Measurements from ENCODE around the gene WDR88. TPM values are rescaled to one million over a fixed set of nuclear protein-coding genes. Genes with fewer than 3 reads are reported as not detected.

The WDR88 gene
- total RNA-seq, 1 donor from 2014 or later: not detected

DNA sequence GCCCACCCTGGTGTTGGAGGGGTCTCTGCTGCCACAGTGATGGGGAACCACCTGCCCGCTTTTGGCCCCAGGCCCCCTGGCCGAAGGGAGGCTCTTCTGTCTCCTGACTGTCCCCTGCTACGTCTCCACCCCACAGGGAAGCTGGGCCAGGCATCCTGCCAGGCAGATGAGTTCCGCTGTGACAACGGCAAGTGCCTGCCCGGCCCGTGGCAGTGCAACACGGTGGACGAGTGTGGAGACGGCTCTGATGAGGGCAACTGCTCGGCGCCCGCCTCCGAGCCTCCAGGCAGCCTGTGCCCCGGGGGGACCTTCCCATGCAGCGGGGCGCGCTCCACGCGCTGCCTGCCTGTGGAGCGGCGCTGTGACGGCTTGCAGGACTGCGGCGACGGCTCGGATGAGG lies 73.2 kb downstream of the WDR88 start:
- ATAC-seq: no peak
- TF ChIP-seq, protein P1, sequence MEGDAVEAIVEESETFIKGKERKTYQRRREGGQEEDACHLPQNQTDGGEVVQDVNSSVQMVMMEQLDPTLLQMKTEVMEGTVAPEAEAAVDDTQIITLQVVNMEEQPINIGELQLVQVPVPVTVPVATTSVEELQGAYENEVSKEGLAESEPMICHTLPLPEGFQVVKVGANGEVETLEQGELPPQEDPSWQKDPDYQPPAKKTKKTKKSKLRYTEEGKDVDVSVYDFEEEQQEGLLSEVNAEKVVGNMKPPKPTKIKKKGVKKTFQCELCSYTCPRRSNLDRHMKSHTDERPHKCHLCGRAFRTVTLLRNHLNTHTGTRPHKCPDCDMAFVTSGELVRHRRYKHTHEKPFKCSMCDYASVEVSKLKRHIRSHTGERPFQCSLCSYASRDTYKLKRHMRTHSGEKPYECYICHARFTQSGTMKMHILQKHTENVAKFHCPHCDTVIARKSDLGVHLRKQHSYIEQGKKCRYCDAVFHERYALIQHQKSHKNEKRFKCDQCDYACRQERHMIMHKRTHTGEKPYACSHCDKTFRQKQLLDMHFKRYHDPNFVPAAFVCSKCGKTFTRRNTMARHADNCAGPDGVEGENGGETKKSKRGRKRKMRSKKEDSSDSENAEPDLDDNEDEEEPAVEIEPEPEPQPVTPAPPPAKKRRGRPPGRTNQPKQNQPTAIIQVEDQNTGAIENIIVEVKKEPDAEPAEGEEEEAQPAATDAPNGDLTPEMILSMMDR (IDR thresholded peaks at IDR 0.05): no peak
- Histone ChIP-seq H3K27ac (no peak overlapping the region), H3K4me1 (no peaks in the 10 kb centered on the region), H3K4me3 (no peak overlapping the region), H3K27me3 (ENCODE audit: low read depth) (no peaks in the 10 kb centered on the region), H3K36me3 (peaks cover 4% of the 10 kb centered on the region), H3K9me3 (no peaks in the 10 kb centered on the region)
- intact Hi-C loops (cut with DNase I): no loop called here
- no peak for DNase-seq

DNA sequence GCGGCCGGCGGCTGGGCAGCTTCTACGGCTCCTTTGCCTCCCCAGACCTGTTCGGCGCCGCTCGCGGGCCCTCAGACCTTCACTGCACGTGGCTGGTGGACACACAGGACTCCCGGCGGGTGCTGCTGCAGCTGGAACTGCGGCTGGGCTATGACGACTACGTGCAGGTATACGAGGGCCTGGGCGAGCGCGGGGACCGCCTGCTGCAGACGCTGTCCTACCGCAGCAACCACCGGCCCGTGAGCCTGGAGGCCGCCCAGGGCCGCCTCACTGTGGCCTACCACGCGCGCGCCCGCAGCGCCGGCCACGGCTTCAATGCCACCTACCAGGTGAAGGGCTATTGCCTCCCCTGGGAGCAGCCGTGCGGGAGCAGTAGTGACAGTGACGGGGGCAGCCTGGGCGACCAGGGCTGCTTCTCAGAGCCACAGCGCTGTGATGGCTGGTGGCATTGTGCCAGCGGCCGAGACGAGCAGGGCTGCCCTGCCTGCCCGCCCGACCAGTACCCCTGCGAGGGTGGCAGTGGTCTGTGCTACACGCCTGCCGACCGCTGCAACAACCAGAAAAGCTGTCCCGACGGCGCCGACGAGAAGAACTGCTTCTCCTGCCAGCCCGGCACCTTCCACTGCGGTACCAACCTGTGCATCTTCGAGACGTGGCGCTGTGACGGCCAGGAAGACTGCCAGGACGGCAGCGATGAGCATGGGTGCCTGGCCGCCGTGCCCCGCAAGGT lies 73.8 kb downstream of the WDR88 start:
- Histone ChIP-seq H3K27me3 (ENCODE audit: low read depth) (no peaks in the 10 kb centered on the region), H3K27ac (no peak overlapping the region), H3K9me3 (no peaks in the 10 kb centered on the region), H3K36me3 (peaks cover 4% of the 10 kb centered on the region), H3K4me1 (no peaks in the 10 kb centered on the region), H3K4me3 (no peak overlapping the region)
- TF ChIP-seq, protein P1 (IDR thresholded peaks at IDR 0.05): no peak
- intact Hi-C loops (cut with DNase I): no loop called here
- DNase-seq: no peak
- ATAC-seq: no peak

DNA sequence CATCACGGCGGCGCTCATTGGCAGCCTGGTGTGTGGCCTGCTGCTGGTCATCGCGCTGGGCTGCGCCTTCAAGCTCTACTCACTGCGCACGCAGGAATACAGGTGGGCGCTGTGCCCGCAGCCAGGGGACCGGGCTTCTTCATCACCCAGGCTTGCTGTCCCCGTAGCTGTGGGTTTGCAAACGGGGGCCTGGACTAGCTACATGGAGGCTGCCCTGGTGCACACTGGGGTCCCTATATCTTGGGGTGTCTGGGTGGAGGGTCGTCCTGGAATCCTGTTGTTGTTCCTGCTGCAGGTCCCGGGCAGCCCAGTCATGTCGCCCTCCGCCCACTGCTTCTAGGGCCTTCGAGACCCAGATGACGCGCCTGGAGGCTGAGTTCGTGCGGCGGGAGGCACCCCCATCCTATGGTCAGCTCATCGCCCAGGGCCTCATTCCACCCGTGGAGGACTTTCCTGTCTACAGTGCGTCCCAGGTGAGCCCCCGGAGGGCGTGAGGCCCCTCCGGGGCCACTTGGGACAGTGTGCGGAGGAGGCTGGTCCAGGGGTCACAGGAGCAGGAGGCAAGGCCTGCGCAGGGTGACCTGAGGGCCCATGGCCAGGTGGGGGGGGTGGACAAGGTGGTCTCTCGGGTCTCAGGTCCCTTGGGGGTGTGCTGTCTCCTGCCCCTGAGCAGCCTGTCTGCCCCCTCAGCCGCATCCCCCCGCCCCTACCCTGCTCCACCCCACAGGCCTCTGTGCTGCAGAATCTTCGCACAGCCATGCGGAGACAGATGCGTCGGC lies 74.5 kb downstream of the WDR88 start:
- H3K9me3 ChIP-seq: no peaks in the 10 kb centered on the region
- no peak for DNase-seq
- TF ChIP-seq, protein P1 (IDR thresholded peaks at IDR 0.05): no peak
- H3K4me1 ChIP-seq: no peaks in the 10 kb centered on the region
- no peaks in the 10 kb centered on the region for H3K27me3 ChIP-seq (ENCODE audit: low read depth)
- peaks cover 4% of the 10 kb centered on the region for H3K36me3 ChIP-seq
- no peak overlapping the region for H3K27ac ChIP-seq
- H3K4me3 ChIP-seq: no peak overlapping the region
- intact Hi-C loops (cut with DNase I): no loop called here
- no peak for ATAC-seq

DNA sequence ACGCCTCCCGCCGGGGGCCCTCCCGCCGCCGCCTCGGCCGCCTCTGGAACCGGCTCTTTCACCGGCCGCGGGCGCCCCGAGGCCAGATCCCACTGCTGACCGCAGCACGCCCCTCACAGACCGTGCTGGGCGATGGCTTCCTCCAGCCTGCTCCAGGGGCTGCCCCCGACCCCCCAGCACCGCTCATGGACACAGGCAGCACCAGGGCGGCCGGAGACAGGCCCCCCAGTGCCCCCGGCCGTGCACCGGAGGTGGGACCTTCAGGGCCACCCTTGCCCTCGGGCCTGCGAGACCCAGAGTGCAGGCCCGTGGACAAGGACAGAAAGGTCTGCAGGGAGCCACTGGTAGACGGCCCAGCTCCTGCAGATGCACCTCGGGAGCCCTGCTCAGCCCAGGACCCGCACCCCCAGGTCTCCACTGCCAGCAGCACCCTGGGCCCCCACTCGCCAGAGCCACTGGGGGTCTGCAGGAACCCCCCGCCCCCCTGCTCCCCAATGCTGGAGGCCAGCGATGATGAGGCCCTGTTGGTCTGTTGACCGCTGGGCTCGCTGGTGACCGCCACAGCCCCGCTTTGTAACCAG lies 75.2 kb downstream of the WDR88 start:
- Histone ChIP-seq H3K27ac (no peak overlapping the region), H3K4me1 (no peaks in the 10 kb centered on the region), H3K9me3 (no peaks in the 10 kb centered on the region), H3K27me3 (ENCODE audit: low read depth) (no peaks in the 10 kb centered on the region), H3K36me3 (peaks cover 4% of the 10 kb centered on the region), H3K4me3 (no peak overlapping the region)
- intact Hi-C loops (cut with DNase I): no loop called here
- no peak for DNase-seq
- TF ChIP-seq, protein P1 (IDR thresholded peaks at IDR 0.05): no peak
- ATAC-seq: no peak

DNA sequence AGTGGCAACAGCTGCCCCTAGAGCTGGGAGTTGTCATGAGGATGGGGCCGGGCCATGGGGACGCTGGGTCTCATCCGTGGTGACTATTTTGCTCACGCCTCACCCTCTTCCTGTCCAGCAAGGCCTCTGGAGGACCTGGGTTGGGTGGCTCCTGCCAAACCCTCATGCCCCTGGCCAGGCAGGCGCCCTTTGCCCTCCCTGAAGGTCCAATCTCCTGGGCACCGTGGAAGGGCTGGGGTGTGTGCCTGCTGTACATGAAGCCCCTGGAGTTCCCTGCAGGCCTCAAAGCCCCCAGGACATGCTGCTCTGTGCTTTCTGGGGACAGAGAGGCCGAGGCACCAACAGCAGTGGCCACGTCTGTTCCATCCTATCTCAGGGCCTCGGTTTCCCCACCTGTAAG lies 76.0 kb downstream of the WDR88 start:
- TF ChIP-seq, protein P1 (IDR thresholded peaks at IDR 0.05): no peak
- Histone ChIP-seq H3K9me3 (no peaks in the 10 kb centered on the region), H3K27me3 (ENCODE audit: low read depth) (no peaks in the 10 kb centered on the region), H3K4me3 (no peak overlapping the region), H3K4me1 (no peaks in the 10 kb centered on the region), H3K27ac (no peak overlapping the region), H3K36me3 (peaks cover 4% of the 10 kb centered on the region)
- DNase-seq (no peak), ATAC-seq (no peak)
- intact Hi-C loops (cut with DNase I): no loop called here
